Keratinocyte (primary cell): ENCODE results near the gene CEBPE. TPM values are rescaled to one million over a fixed set of nuclear protein-coding genes. Genes with fewer than 3 reads are reported as not detected.

Source experiments
- DNase-seq: peaks from one replicate; pipeline ENCODE4 v3.0.0-alpha.2; 2011; ENCODE audit warnings: low read depth, missing footprints, low spot score
- FAIRE-seq: peaks from 2 replicates; lab custom pipeline; 2011; peaks lifted over from hg19 to GRCh38; lab: Jason Lieb, UNC
- H2AFZ ChIP-seq: 2 replicates; pipeline ENCODE4 v1.6.0; 2012; ENCODE audit warnings: low read length, control low read depth, inconsistent platforms; ENCODE audit not compliant: control insufficient read depth
- H3K27ac ChIP-seq: 2 replicates; pipeline ENCODE4 v1.5.1; 2011; ENCODE audit warnings: low read length; ENCODE audit not compliant: control insufficient read depth, insufficient read depth
- H3K27me3 ChIP-seq: 3 replicates; pipeline ENCODE4 v1.6.0; 2011; ENCODE audit warnings: low read length; ENCODE audit not compliant: control insufficient read depth, insufficient read depth; ENCODE audit errors: extremely low read depth
- H3K36me3 ChIP-seq, 2 experiments: 2 replicates in 1 of 2; 3 replicates in 1 of 2; pipeline ENCODE4 v1.5.1; 2011; ENCODE audit warnings: low read length in 2 of 2, mild to moderate bottlenecking in 1 of 2; ENCODE audit not compliant: control insufficient read depth in 2 of 2, insufficient read depth in 2 of 2; ENCODE audit errors: extremely low read depth in 1 of 2
- H3K4me1 ChIP-seq: 3 replicates; pipeline ENCODE4 v1.5.1; 2011; ENCODE audit warnings: low read length; ENCODE audit not compliant: control insufficient read depth, insufficient read depth; ENCODE audit errors: extremely low read depth
- H3K4me2 ChIP-seq: 3 replicates; pipeline ENCODE4 v1.6.0; 2011; ENCODE audit warnings: low read depth, low read length; ENCODE audit not compliant: control insufficient read depth, insufficient read depth; ENCODE audit errors: extremely low read depth
- H3K4me3 ChIP-seq, 3 experiments: fragments of 200-600 bp in 1 of 3; sonication (generic) in 1 of 3; 2 replicates in 2 of 3; 3 replicates in 1 of 3; pipeline ENCODE4 v1.5.1; 2011 to 2016; ENCODE audit warnings: low read length in 3 of 3, mild to moderate bottlenecking in 3 of 3, control low read depth in 2 of 3, inconsistent platforms in 1 of 3, low read depth in 1 of 3, mixed read lengths in 1 of 3, mixed run types in 1 of 3, moderate library complexity in 1 of 3; ENCODE audit not compliant: control insufficient read depth in 2 of 3, insufficient read depth in 2 of 3; ENCODE audit errors: extremely low read depth in 1 of 3
- H3K79me2 ChIP-seq: 2 replicates; pipeline ENCODE4 v1.6.0; 2012; ENCODE audit warnings: low read length; ENCODE audit not compliant: control insufficient read depth, insufficient read depth
- H3K9ac ChIP-seq: 3 replicates; pipeline ENCODE4 v1.6.0; 2011; ENCODE audit warnings: low read length; ENCODE audit not compliant: control insufficient read depth, insufficient read depth; ENCODE audit errors: extremely low read depth
- H3K9me1 ChIP-seq: 3 replicates; pipeline ENCODE4 v1.6.0; 2011; ENCODE audit warnings: low read length; ENCODE audit not compliant: control insufficient read depth, insufficient read depth; ENCODE audit errors: extremely low read depth
- H3K9me3 ChIP-seq: 2 replicates; pipeline ENCODE4 v1.5.1; 2012; ENCODE audit warnings: low read depth, low read length; ENCODE audit not compliant: control insufficient read depth
- H4K20me1 ChIP-seq: 3 replicates; pipeline ENCODE4 v1.6.0; 2011; ENCODE audit warnings: low read length; ENCODE audit not compliant: control insufficient read depth, insufficient read depth; ENCODE audit errors: extremely low read depth
- EZH2 ChIP-seq: IDR thresholded peaks from one replicate; pipeline ENCODE4 v1.6.1; 2012; ENCODE audit warnings: inconsistent platforms, mild to moderate bottlenecking, low read length, moderate library complexity
- dilution Hi-C: fragments of 300-500 bp; cut with MboI; formaldehyde crosslinking; loops from one replicate; pipeline ENCODE4 v1.7.0; 2020; ENCODE audit warnings: low sequenced_read_pairs; ENCODE audit not compliant: extremely low pct_ligation_motif_present
- polyA plus RNA-seq, 5 experiments: library from polyadenylated mRNA; depleted of rRNA in 3 of 5; stranded (reverse) in 3 of 5; stranded (forward) in 1 of 5; unstranded in 1 of 5; fragments of >200 nt; gene quantifications; 1 replicate in 1 of 5; 2 replicates in 3 of 5; 3 replicates in 1 of 5; pipeline versions ENCODE4 v1.2.1 to v1.2.3, GENCODE V29; 2011 to 2012; ENCODE audit warnings: missing spikeins in 2 of 5, low read depth in 1 of 5, low replicate concordance in 1 of 5
- small RNA-seq, 3 experiments: library from RNA; depleted of rRNA; stranded (forward); fragments of <200 nt; gene quantifications; one replicate each; pipeline ENCODE3, GENCODE V24; 2012; ENCODE audit warnings: low read depth in 3 of 3, low replicate concordance in 1 of 3; ENCODE audit not compliant: insufficient read length in 3 of 3
- TF ChIP-seq, protein P1 (sequence below), 3 experiments: IDR thresholded peaks in 1 of 3; conservative IDR thresholded peaks in 1 of 3; optimal IDR thresholded peaks in 1 of 3; 2 replicates in 2 of 3; 3 replicates in 1 of 3; pipeline versions ENCODE3 to v1.5.1; 2011; ENCODE audit warnings: low read length in 3 of 3, mild to moderate bottlenecking in 3 of 3, moderate library complexity in 2 of 3, control low read depth in 1 of 3, inconsistent platforms in 1 of 3; ENCODE audit not compliant: insufficient read depth in 2 of 3; ENCODE audit errors: extremely low read depth in 1 of 3

Gene CEBPE
- polyA plus RNA-seq, 1 donor (not counting 4 experiments of a cell fraction or from before 2014, with no cell fraction given): not detected

DNA sequence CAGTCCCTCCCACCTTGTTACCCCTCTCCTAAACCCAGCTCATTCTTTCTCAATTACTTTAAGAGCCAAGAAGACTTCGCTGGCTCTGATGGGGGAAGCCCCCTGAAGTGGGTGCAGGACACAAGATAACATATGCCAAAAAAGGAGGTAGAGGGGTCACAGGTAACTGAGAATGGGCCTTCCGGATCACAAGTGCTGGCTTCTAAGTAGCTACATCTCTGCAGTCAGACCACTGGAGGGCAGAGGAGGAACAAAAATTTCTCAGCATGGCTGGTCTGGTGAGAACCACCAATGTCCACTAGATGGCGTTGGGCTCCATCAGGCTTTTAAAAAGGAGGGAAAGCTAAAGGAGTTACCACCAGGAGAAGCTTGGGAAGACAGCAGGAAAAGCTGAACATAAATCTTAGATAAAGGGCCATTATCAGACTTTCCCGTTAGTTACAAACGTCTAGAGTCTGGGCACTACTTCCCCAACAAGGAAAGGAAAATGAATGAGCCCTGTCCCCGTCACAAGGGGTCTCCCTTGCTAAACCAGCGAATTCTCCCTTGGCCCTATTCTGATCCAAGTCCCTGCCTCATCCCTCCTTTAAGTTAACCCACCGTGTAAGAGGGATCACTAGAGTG, 50.2 kb downstream of the CEBPE start:
- dilution Hi-C loops: no loop called here
- TF ChIP-seq, protein P1, sequence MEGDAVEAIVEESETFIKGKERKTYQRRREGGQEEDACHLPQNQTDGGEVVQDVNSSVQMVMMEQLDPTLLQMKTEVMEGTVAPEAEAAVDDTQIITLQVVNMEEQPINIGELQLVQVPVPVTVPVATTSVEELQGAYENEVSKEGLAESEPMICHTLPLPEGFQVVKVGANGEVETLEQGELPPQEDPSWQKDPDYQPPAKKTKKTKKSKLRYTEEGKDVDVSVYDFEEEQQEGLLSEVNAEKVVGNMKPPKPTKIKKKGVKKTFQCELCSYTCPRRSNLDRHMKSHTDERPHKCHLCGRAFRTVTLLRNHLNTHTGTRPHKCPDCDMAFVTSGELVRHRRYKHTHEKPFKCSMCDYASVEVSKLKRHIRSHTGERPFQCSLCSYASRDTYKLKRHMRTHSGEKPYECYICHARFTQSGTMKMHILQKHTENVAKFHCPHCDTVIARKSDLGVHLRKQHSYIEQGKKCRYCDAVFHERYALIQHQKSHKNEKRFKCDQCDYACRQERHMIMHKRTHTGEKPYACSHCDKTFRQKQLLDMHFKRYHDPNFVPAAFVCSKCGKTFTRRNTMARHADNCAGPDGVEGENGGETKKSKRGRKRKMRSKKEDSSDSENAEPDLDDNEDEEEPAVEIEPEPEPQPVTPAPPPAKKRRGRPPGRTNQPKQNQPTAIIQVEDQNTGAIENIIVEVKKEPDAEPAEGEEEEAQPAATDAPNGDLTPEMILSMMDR (optimal IDR thresholded peaks at IDR 0.05 in 1 of 3, IDR thresholded peaks at IDR 0.05 in 1 of 3, conservative IDR thresholded peaks at IDR 0.05 in 1 of 3; ENCODE audit: extremely low read depth in 1 of 3, insufficient read depth in 2 of 3, low read length in 3 of 3): peak; percentile 91 to 100 (median 97)
- TF ChIP-seq EZH2: no peak
- FAIRE-seq: peak; percentile 49
- H3K27me3 ChIP-seq: no peaks in the 10 kb centered on the region
- no peak overlapping the region for H2AFZ ChIP-seq
- peaks cover 23% of the 10 kb centered on the region for H3K4me1 ChIP-seq
- H3K9me1 ChIP-seq: peaks cover 4% of the 10 kb centered on the region
- no peak overlapping the region for H3K9ac ChIP-seq
- peaks cover 19% of the 10 kb centered on the region for H4K20me1 ChIP-seq
- H3K36me3 ChIP-seq: peaks cover 42 to 55% of the 10 kb centered on the region in 2 experiments
- no peak overlapping the region for H3K4me3 ChIP-seq
- H3K9me3 ChIP-seq: no peaks in the 10 kb centered on the region
- peak; percentile 58 for DNase-seq
- H3K27ac ChIP-seq: no peak overlapping the region
- peak overlapping the region; percentile 47 for H3K4me2 ChIP-seq
- peaks cover 53% of the 10 kb centered on the region for H3K79me2 ChIP-seq

- Histone ChIP-seq H3K36me3 (peaks cover 48 to 62% of the 10 kb centered on the region in 2 experiments), H4K20me1 (peaks cover 19% of the 10 kb centered on the region), H3K9me1 (peaks cover 4% of the 10 kb centered on the region), H2AFZ (no peak overlapping the region), H3K9me3 (no peaks in the 10 kb centered on the region), H3K27ac (no peak overlapping the region), H3K27me3 (no peaks in the 10 kb centered on the region), H3K4me3 (no peak overlapping the region), H3K4me2 (peak overlapping the region; percentile 47), H3K4me1 (peaks cover 23% of the 10 kb centered on the region), H3K79me2 (peaks cover 53% of the 10 kb centered on the region), H3K9ac (no peak overlapping the region)
- FAIRE-seq: no peak
- dilution Hi-C loops: no loop called here
- DNase-seq: no peak
- no peak for TF ChIP-seq EZH2
- TF ChIP-seq, protein P1 (optimal IDR thresholded peaks at IDR 0.05 in 1 of 3, IDR thresholded peaks at IDR 0.05 in 1 of 3, conservative IDR thresholded peaks at IDR 0.05 in 1 of 3; ENCODE audit: extremely low read depth in 1 of 3, insufficient read depth in 2 of 3, low read length in 3 of 3): no peak
Measured at GRCh38 chr14:23067847-23068788, 50.9 kb downstream of the CEBPE start.

Small RNAs within 50 kb of the gene (small RNA-seq; reads per million reads assigned to genes)
- 0 reads per million in 3 experiments for gene RNU6-1138P

Other genes with a start within 250 kb of the CEBPE start
- 36.7 to 79.4 TPM (median 62.5 TPM) in 3 replicates for gene LRP10, start 247.5 kb downstream of the CEBPE start, polyA plus RNA-seq
- 0.04 to 0.06 TPM (median 0.05 TPM) in 3 replicates for gene REM2, start 236.0 kb downstream of the CEBPE start, polyA plus RNA-seq
- gene RBM23, start 200.1 kb downstream of the CEBPE start, polyA plus RNA-seq: 36.9 to 73.8 TPM (median 50.8 TPM) in 3 replicates
- 241 to 271 TPM (median 266 TPM) in 3 replicates for gene PRMT5, start 189.9 kb downstream of the CEBPE start, polyA plus RNA-seq
- 16.6 to 25.5 TPM (median 23.6 TPM) in 3 replicates for gene HAUS4, start 162.2 kb downstream of the CEBPE start, polyA plus RNA-seq
- 128 to 206 TPM (median 157 TPM) in 3 replicates for gene AJUBA, start 136.7 kb downstream of the CEBPE start, polyA plus RNA-seq
- gene C14orf93, start 109.1 kb downstream of the CEBPE start, polyA plus RNA-seq: 6.4 to 8.5 TPM (median 7.7 TPM) in 3 replicates
- 285 to 349 TPM (median 292 TPM) in 3 replicates for gene PSMB5, start 84.4 kb downstream of the CEBPE start, polyA plus RNA-seq
- not detected in 3 replicates for gene PSMB11, start 77.0 kb downstream of the CEBPE start, polyA plus RNA-seq
- 3.5 to 5.8 TPM (median 3.9 TPM) in 3 replicates for gene CDH24, start 61.7 kb downstream of the CEBPE start, polyA plus RNA-seq
- 92.0 to 104 TPM (median 96.7 TPM) in 3 replicates for gene ACIN1, start 24.1 kb downstream of the CEBPE start, polyA plus RNA-seq
- 73.7 to 117 TPM (median 101 TPM) in 3 replicates for gene C14orf119, start 23.8 kb downstream of the CEBPE start, polyA plus RNA-seq
- not detected in 3 replicates for gene CIROP, start 14.3 kb downstream of the CEBPE start, polyA plus RNA-seq
- 28.4 to 32.8 TPM (median 29.1 TPM) in 3 replicates for gene SLC7A8, start 64.4 kb upstream of the CEBPE start, polyA plus RNA-seq
- gene RNF212B, start 118.7 kb upstream of the CEBPE start, polyA plus RNA-seq: not detected in 3 replicates
- gene HOMEZ, start 166.9 kb upstream of the CEBPE start, polyA plus RNA-seq: 31.9 to 39.1 TPM (median 34.1 TPM) in 3 replicates
- 1.6 to 2.5 TPM (median 1.9 TPM) in 3 replicates for gene PPP1R3E, start 183.6 kb upstream of the CEBPE start, polyA plus RNA-seq
- gene BCL2L2, start 187.6 kb upstream of the CEBPE start, polyA plus RNA-seq: 24.0 to 45.7 TPM (median 33.9 TPM) in 3 replicates
- gene PABPN1, start 202.2 kb upstream of the CEBPE start, polyA plus RNA-seq: 168 to 185 TPM (median 173 TPM) in 3 replicates
- 0.76 to 2.1 TPM (median 1.2 TPM) in 3 replicates for gene SLC22A17, start 233.6 kb upstream of the CEBPE start, polyA plus RNA-seq
- 1.4 to 2.1 TPM (median 1.7 TPM) in 3 replicates for gene EFS, start 245.9 kb upstream of the CEBPE start, polyA plus RNA-seq